GM21723 (cell line): ENCODE measurements around the gene IKZF3.
A peak's percentile ranks its signal among the peaks of the same experiment; 100 is the strongest.
"Not testable (repeated sequence)": the region's sequence is repeated elsewhere in the genome, so short reads cannot be mapped to it uniquely, and the experiment has no call there.

ENCODE experiments used
- ATAC-seq: cut with Tn5 transposase; IDR thresholded peaks from one replicate; pipeline ENCODE4 v1.9.1; 2021; ENCODE audit warnings: mild to moderate bottlenecking, moderate library complexity; ENCODE audit not compliant: unreplicated experiment

IKZF3 gene

GRCh38 chr17:39757176-39757662 is 106.9 kb downstream of the IKZF3 start:
- no peak for ATAC-seq

GRCh38 chr17:39756380-39757079 is 107.6 kb downstream of the IKZF3 start:
- ATAC-seq: no peak

- no peak for ATAC-seq
These were observed 108.3 kb downstream of the IKZF3 start for GRCh38 chr17:39755554-39756379.

GRCh38 chr17:39754958-39755553 is 109.1 kb downstream of the IKZF3 start:
- ATAC-seq: no peak

GRCh38 chr17:39754161-39754957 is 109.8 kb downstream of the IKZF3 start:
- ATAC-seq: peak; percentile 58

GRCh38 chr17:39753514-39754160 is 110.5 kb downstream of the IKZF3 start:
- peak; percentile 23 for ATAC-seq

- no peak for ATAC-seq
These were observed 111.8 kb downstream of the IKZF3 start for GRCh38 chr17:39752241-39752881.

GRCh38 chr17:39751637-39752036 is 112.5 kb downstream of the IKZF3 start:
- no peak for ATAC-seq

GRCh38 chr17:39751016-39751543 is 113.0 kb downstream of the IKZF3 start:
- ATAC-seq: no peak

- ATAC-seq: no peak
These were observed 113.7 kb downstream of the IKZF3 start for GRCh38 chr17:39750131-39751015.

- not testable (repeated sequence) for ATAC-seq
These were observed 115.6 kb downstream of the IKZF3 start for GRCh38 chr17:39748444-39749034.

- no peak for ATAC-seq
These were observed 116.4 kb downstream of the IKZF3 start for GRCh38 chr17:39747745-39748144.

- ATAC-seq: no peak
These were observed 118.0 kb downstream of the IKZF3 start for GRCh38 chr17:39746145-39746461.

GRCh38 chr17:39745335-39746144 is 118.6 kb downstream of the IKZF3 start:
- ATAC-seq: no peak

- ATAC-seq: no peak
These were observed 119.3 kb downstream of the IKZF3 start for GRCh38 chr17:39744836-39745215.

GRCh38 chr17:39744075-39744835 is 119.9 kb downstream of the IKZF3 start:
- no peak for ATAC-seq
